T-helper 9 cell (primary cell): ENCODE measurements around the gene CCDC54.
"Not testable (repeated sequence)": the region's sequence is repeated elsewhere in the genome, so short reads cannot be mapped to it uniquely, and the experiment has no call there.

Source experiments
- DNase-seq: peaks from one replicate; pipeline ENCODE4 v3.0.0-alpha.2; 2020
- total RNA-seq, 2 donors: gene quantifications; one replicate each; lab custom pipeline; 2026; lab: John Stamatoyannopoulos, UW

CCDC54 gene
- 0 reads per million in 2 donors for total RNA-seq

DNA sequence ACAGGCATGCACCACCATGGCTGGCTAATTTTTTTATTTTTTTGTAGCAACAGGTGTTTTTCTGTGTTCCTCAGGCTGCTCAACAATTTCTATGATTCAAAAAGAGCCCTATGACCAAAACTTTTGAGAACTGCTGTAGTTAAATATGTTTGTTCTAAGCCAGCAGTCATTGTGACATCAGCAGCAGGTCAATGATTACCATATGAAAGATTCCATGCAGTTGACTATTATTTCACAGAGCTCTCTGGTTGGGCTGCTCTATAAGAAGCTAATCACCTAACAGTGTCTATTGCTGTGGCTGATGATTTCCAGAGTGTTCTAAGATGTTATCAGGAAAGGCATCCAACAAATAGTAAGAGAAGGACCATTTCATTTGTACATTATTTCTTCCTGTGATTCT is at the start of gene CCDC54:
Gene CCDC54 (plus strand): TSS at position 289 of the 400 bp plus-strand sequence. CDS start 149 bp downstream, outside the sequence.
- no peak for DNase-seq

GRCh38 chr3:107328069-107328468 is 49.2 kb upstream of the CCDC54 start:
- DNase-seq, result no peak

GRCh38 chr3:107329088-107329487 is 48.2 kb upstream of the CCDC54 start:
- no peak for DNase-seq

GRCh38 chr3:107339690-107340089 is 37.5 kb upstream of the CCDC54 start:
- DNase-seq, result not testable (repeated sequence)

GRCh38 chr3:107344722-107345121 is 32.5 kb upstream of the CCDC54 start:
- DNase-seq, result no peak

GRCh38 chr3:107345822-107346405 is 31.3 kb upstream of the CCDC54 start:
- no peak for DNase-seq

- DNase-seq, result no peak
Measured at GRCh38 chr3:107346564-107346963, 30.7 kb upstream of the CCDC54 start.

GRCh38 chr3:107347751-107348150 is 29.5 kb upstream of the CCDC54 start:
- no peak for DNase-seq

DNA sequence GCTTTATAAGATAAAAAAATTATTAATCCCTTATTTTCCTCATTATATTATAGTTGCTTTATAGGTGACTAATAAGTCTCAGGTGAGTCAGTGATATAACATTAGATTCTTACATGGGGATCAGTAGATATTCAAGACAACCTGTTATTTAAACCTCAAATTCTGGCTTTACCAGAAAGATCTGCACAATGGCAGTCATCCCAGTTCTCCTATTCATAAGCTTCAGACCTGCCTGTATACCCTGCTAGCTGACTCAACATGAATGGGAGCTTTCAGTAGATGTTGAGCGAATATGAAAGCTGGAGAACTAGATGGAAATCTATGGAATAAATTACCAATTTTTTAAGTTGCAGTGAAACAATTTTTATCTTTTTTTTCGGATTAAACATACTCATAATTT is 20.5 kb upstream of the CCDC54 start:
- no peak for DNase-seq

GRCh38 chr3:107361633-107362032 is 15.6 kb upstream of the CCDC54 start:
- DNase-seq, result no peak

- DNase-seq, result no peak
Measured at GRCh38 chr3:107365051-107365450, 12.2 kb upstream of the CCDC54 start.

DNA sequence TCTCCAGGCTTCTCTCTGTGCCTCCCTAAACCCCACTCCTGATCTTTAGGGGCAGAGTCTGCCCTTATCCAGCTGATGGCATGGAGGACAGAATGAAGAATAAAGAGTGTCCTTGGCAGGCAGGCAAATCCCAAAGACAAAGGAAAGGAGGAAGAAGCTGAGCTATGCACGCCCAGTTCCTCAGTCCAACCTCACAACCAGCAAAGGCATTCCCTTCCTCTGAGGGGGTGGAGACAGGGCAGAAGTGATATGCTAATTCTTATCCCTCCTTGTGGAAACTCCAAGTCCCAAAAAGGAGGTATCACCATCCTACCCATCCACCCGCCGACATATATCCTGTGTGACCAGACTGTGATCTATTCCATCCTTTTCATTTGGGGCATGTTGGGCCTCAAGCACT is 10.5 kb upstream of the CCDC54 start:
- no peak for DNase-seq

DNA sequence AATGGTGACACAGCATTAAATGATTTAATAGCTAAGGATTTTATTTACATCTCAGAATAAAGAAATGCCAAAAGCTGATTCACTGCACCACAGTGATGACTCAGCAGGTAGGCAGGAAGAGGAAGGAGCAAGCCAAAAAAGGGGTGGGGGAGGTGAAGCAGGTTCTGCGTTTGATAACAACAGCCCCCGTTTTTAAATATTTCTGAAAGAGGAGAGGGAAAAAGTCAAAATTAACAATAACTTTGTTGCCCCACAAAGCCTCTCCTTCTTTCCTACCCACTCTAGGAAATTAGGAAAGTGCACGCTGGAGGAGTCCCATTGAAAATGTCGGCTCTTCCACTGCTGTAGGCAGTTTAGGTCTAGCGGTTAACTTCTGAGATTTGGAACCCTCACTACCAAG is 9.9 kb upstream of the CCDC54 start:
- no peak for DNase-seq

- no peak for DNase-seq
Measured at GRCh38 chr3:107368654-107369398, 8.4 kb upstream of the CCDC54 start.

DNA sequence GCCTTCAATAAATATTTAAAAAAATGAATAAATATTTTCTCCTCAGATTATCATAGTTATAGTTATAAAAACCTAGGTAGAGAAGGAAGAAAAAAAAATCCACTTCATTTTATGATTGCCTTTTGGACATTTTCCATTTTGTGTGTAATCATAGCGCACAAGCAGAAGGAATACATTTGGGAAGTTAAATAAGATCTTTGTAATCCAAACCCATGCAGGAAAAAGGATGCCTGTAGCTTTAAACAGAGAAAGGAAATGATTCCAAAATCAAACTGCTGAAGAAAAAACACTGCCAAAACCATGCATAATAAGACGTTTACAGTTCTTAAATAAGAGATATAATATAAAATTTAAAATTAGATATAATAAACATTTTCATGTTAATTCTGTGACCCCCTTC is 7.4 kb upstream of the CCDC54 start:
- no peak for DNase-seq

DNA sequence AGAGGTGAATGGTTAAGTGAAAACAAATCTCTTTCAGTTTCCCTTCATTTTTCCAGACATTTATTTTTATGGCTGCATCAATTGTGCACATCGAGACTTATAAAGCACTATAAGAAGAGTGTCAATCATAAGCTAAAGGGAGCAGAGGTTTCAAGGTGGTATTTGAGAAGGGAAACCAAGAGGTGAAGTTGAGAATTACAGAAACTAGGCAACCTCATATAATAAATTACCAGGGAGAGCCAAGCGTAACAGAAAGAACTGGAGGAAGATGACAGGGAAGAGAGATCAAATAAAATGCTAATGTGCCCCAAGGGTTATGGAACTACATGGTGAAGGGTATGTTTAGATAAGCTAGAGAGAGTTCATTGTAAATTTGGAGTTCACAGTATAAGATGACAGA is 6.3 kb upstream of the CCDC54 start:
- no peak for DNase-seq

DNA sequence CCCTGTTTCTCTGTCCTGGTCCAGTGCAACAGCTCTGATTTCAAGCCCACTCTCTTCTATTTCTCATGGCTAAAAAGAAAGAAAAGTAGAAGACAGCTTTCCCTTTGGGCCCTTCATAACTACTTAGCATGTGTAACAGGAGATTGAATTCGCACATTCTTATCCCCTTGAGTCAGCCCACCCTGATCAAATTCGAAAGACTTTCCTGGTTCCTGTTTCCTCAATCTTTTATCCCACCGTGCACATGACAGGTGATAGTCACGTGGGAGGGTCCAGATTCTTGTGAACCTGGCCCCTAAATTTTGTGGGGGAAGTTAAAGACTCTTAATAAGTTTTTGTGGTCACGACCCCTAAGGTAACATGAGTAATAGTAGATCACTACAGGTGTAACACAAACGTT is 4.7 kb upstream of the CCDC54 start:
- no peak for DNase-seq

GRCh38 chr3:107373896-107374295 is 3.3 kb upstream of the CCDC54 start:
- DNase-seq, result no peak

- DNase-seq, result no peak
Measured at GRCh38 chr3:107375682-107376081, 1.6 kb upstream of the CCDC54 start.

- no peak for DNase-seq
Measured at GRCh38 chr3:107382631-107383030, 5.4 kb downstream of the CCDC54 start.

GRCh38 chr3:107384428-107384827 is 7.2 kb downstream of the CCDC54 start:
- DNase-seq, result no peak

DNA sequence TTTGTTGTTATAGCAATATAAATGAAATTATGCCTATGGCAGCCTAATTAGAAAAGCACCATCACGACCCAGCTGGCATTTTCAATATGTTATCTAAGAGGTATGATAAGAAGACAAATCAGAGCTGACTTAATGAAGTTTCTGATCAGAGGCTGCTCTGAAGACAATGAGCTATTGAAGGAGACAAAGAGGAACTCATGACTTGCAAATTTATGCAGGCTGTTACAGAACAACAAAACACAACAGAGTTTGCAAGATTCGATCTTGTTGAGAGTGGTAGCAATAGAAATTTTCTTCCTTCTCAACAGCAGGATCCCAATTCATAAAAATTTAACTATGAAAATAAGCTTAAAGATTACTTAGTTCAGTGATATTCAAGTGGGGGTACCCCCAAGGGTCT is 7.7 kb downstream of the CCDC54 start:
- no peak for DNase-seq

DNA sequence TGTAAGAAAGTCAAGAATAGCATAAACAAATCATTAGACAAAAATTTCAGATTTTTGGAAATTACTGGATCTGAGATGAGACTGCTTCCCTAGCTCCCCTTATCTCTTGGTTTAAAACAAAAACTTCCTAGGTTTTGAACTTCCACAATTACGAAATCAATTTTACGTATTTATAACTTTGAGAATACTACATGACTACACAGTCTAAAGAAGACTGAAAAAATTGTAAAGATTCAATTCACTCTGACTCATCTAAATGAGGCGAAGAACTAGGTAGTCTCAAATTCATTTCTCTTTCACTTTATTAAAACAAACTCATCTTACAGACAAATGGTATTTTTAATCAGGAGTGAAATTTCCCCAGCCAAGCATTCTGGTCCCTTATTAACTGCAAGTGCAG is 10.3 kb downstream of the CCDC54 start:
- no peak for DNase-seq

DNA sequence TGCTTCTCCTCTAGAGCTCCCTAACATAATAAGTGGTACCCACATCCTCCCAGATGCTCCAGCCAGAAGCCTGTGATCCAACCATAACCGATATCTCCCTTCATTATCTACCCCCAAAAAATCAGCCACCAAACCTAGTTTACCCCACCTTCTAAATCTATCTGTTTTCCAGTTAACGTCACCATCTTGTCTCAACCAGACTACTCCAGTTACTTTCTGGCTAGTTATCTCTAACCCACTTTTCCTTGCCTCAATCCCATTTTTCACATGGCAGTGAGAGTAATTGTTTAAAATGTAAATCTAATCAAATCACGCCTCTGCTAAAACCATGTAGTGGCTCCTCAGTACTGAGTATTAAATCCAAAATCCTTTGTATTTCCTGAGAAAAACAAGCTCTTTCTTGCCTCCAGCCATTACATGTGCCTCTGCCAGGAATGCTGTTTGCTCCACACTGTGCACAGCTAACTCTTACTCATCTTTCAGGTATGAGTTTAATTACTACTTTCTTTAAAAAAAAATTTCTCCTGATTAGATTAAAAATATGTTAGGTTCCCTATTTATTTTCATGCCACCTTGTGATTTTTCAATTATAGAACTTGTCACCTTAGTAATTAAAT is 15.4 kb downstream of the CCDC54 start:
- DNase-seq, result no peak
